Measurements from ENCODE around the gene PITX2.

PITX2 gene

DNA sequence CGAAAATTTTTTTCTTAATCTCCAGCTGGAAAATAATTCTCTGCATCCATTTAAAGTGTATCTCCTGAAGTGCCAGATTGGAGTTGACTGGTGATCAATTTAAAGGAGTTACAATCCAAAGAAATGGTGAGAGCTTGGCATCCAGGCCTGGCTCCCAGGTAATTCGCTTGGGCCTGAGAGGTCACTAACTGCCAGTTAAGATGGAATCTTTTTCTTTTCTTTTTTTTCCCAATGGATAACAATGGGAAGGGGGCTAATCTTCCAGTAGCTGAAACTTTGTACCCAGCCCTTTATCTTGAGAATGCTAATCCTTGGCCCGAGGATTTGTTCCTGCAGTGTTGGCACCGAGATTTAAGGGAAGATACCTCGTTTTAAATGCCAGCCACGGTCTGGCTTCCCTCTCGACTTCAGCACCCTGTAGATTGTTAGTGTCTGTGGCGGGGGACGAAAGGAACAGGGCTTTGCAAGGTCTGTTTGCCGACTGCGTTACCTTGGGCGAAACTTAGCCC is 13.3 kb upstream of the PITX2 start:
- no peak for DNase-seq (ENCODE audit: low read depth)

DNA sequence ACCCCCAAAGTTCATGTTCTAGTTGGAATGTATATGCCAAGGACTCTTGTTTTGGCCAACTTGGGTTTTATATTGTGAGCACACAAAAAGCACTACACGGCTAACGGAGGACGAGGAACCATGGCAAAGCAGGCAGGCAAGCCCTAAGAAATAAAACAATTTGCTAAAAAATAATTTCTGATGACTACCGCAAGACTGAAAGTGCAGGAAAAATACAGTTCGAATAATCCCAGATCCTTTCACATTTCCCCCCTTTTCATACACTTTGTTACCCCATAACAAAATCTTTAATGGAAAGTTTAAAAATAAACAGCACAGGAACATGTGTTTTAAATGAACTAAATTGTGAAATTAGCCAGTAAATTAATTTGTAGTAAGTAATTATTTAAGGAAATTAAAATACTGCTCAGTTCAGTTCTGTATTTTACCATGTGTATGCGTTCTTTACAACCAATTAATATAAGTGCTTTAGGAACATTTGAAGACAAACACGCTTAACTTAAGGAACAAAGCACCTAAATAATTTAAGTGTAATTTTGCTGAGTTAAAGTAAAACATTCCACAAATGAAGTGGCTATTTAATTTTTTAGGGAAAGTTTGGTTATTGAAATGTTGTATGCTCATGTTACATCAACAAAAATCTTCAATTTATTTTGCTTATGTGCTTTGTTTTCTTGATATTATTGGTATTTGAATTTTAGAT is 12.4 kb upstream of the PITX2 start:
- no peak for DNase-seq (ENCODE audit: low read depth)

DNA sequence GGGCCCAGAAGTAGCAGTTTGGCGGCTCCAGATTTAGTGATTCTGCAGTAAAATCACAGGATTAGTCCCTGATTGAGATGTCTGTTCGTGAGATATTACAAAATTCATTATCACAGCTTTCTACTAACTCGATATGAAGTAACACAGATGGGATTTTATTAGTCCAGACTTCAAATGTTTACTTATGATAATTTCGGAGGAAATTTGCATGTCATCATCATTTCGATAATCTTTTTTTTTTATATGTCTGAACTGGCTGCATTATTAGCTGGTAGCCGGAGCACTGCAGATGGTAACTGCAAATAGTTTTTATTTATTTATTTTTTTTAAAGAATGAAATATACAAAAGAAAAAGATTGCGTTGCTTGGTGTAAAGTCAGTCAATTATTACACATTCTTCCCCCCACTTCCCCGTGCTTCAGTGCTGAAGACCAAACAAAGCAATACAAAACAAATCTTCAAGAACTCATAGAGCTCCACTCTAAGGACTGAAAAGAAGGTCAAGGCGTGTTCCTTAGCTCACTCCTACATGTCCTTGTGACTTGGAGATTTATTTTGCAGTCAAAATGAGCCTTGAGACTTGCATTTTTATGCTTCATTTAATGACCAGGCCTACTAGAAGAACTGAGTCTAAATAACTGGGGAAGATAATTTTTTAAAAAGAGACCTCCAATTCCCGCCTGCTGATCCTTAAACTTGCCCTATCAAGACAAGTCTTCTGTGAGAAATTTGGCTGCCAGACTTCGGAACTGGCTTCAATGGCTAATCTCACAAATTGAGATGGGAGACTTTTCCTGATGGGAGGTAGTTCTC is 11.7 kb upstream of the PITX2 start:
- DNase-seq (ENCODE audit: low read depth): no peak

DNA sequence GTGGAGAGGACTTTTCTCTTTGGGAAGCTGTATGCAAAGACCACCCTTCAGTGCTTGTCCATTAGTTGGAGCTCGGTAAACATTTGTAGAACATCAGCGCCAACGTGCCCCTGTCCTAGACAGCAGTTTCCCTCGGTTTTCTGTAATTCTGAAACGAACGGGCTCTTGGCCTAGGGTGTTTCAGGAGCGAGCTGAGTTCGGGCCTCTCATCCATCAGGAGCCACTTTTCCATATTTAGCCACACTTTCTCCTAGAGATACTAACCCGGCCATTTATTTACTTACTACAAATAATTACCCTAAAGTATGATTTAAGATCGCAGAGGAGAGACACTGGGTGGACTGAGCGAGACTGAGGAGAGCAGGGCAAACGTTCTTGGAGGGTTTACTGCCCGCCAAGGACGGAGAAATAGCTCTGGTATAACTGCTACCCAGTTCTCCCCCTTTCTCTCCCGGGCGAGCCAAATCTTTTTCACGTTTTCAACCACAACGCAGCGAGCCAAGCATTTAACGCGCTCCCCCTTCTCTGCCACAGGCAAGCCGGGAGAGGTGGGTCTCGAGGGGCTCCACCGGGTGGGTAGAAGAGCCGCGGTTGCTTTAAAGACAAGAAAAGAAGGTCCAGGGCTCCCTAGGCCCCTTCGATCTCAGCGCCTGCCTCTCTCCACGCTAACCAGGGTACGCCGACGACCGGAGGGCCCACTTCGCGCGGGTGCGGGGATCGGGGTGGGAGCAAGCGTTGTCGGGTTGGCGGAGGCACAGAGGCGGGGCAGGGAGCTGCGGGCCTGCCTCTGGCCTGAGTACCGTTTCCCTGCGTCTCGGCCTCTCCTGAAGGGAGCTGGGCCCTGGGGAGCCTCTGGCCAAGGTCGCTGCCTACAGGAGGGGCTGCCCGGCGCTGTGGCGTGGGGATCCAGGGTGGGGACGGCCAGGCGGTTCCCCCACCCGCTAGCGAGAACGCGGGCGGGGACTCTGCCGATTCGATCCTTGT is 10.8 kb upstream of the PITX2 start:
- DNase-seq (ENCODE audit: low read depth): no peak

DNA sequence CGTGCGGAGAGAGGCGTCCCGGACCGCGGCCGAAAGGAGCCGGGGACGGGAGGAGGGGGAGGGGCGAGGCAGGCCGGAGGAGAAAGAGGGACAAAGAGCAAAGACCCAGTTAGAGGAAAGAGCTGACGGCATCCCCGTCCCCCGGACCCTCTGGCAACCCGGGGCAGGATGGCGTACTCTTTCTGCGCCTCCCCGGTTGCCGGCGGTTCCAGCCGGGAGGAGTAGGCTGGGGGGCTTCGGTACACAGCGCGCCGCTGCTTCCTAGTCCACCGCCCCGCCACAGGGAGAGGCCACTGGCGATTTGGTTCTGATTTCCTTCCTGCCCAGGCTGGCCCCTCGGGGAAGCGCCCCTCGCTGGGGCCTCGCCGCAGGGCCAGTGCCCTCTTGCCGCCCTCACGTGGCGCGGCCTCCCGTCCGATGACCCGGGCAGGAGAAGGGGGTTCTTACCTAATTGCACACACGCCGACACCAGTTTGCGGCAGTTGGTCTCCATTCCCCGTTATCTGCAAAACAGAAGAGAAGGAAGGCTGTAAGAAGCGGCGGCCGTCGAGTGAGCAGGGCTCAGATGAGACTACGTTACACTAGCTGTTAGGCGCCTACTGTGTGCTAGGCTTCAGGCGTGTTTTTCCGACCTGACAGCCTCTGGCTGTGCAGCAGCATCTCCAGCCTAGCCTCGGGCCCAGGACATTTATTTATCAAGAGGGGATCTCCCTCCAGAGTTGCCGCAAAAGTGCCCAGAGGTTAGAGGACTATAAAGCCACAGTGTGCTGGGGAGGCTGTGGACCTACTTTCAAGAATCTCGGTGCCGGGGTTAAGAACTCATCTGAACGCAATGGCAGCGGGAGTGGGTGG is 9.9 kb upstream of the PITX2 start:
- DNase-seq (ENCODE audit: low read depth): no peak

DNA sequence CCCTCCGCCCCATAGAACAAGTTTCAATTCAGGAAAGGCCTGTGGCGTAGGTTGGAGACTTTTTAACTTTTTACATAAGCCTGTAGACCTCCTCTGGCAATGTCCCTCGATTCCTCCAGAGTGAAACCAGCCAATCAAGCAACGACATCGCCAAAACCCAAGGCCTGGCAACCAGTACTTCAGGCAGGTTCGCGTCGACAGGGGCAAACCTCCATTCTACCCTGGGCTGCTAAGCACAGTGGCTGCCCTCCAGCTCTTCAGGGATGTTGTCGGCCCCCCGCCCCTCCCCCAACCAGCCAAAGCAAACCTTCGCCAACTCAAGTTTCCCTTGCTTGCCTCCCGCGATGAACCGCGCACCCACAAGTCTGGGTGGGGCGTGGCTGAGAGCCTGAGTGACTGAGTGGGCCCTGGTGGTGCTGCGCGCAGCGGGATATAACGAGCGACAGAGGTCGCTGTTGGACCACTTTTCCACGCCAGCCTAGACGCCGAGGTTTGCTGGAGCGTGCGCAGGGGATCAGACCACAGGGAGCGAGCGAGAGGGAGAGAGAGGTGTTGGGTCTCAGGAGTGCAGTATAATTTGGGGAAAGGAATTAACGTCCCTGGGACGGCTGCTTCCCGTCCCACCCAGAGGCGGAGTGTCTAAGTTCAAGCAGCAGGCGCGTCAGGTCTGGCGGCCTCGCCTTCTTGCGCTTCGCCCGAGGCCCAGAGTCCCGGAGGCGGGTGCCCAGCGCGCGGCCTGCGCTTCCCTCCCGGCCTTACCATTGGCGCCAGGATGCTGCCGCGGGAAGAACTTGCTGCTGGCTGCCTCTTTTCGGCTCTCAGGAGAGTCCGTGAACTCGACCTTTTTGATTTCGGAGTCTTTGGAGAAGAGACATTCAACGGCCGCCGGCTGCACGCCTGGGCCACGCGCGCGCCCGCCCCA is 9.0 kb upstream of the PITX2 start:
- DNase-seq (ENCODE audit: low read depth): no peak

DNA sequence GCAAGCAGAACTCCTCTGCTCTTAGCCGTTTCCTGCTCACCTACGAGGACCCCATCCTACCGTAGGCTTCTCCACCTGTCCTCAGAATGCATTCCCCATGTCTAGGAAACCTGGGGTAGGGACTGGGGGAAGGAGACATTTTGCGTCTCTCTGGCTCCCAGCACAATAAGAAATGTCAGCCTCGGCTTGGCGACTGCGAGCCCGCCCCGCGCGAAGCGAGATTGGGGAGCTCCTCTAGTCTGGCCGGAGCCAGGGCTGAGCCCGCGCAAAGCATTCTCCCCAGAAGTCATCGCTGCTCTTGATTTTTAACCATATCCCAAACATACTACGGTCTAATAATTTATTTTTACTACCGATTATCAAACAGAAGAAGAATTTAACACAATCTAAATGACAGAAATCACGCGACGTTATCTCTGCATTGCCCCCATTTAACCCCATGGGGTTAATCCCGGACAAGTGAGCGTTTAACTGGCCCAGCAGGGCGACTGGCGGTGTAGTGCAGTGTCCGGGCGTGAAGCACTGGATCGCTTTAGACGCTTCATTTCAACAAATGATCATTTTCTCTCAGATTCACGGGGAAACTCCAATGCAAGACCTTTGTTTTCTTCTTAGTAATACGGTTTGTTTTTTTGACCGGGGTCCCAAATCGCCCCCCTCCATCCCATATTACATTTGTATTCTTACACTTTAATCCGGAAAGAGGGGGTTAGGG is 8.0 kb upstream of the PITX2 start:
- DNase-seq (ENCODE audit: low read depth): no peak

DNA sequence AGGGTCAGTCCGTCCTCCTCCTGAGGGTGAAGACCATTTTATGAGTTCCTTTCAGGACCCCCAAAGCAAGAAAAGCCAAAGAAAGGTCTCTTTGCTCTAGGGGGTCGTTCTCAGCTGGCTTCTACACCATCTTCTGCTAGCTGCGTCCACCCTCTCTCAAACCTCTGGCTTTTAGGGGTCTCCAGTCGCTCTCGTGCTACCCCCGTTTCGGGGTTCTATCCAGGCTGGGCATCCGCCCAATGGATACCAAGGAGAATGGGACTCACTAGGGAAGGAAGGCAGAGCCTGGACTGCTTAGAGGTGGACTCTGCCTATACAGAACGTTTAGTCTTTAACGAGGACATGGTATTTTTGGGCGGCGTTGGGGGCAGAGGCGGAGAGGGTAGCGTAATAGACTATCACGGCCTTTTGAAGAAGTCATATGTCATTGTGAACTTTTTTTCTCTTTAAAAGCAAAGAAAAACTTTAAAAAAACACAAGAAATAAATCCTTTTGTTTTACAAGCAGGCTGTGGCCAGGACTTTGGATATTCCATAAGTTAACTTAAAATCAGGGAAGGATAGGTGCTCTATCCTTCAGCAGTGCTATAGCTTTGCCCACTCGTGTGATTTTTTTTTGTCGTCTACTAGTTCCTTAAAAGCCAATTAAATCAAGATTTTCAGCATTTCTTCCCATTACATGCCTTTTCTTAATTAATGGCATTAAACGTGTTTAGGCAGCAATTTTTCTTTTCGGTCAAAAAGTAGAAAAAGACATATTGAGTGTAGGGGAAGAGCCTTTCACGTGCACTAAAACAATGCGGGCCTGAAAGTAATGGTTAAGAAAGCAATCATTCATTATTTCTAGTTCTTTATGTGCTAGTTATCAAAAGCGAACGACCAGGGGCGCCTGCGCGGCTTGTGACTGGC is 7.2 kb upstream of the PITX2 start:
- no peak for DNase-seq (ENCODE audit: low read depth)

DNA sequence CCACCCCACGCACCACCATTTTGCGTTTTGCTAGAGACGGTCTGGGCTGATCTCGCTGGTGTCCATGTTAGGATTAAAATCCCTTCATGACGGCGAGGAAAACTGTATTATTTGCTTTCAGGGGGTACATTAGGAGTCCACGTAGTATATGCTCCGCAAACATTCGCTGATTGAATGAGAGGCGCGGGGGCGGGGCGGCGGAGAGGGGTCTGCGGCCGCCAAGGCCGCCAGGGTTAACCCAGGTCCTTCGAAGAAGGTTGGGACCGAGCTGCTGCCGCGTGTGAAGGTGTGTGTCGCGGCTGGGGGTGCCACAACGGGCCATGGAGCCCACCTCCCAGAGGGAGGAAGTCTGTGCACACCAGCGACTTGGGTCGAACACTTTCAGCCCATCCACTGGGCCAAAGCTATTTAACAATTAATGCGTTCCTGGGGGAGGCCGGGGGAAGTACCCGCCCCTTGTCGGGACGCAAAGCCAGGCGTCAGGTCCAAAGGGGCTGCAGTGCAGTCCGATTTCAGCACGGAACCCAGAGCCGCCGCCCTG is 6.4 kb upstream of the PITX2 start:
- no peak for DNase-seq (ENCODE audit: low read depth)

DNA sequence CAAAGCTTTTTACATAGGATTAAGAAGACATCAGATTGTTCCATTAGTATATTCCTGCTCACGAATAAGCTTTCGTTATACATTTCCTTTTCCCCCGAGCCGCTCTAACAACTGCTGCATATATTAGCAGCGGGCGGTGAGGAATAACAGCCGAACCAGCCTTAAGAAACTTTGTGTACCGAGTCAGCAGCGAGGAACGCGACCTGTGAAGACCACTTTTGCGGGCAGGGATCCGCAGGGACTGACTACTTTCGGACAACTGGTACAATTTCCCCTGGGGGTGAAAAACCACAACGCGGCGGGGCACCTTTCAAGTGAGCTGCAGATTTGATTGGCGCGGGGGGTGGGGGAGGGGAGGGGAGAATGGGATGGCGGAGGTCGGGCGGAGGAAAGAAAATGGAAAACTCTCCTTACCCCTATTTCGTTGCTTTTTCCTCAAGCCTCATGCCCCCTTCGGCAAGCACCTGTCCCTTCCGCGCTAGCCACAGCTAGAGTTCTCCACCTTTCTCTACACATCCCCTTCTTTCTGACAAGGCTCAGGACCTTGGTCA is 5.9 kb upstream of the PITX2 start:
- no peak for DNase-seq (ENCODE audit: low read depth)

DNA sequence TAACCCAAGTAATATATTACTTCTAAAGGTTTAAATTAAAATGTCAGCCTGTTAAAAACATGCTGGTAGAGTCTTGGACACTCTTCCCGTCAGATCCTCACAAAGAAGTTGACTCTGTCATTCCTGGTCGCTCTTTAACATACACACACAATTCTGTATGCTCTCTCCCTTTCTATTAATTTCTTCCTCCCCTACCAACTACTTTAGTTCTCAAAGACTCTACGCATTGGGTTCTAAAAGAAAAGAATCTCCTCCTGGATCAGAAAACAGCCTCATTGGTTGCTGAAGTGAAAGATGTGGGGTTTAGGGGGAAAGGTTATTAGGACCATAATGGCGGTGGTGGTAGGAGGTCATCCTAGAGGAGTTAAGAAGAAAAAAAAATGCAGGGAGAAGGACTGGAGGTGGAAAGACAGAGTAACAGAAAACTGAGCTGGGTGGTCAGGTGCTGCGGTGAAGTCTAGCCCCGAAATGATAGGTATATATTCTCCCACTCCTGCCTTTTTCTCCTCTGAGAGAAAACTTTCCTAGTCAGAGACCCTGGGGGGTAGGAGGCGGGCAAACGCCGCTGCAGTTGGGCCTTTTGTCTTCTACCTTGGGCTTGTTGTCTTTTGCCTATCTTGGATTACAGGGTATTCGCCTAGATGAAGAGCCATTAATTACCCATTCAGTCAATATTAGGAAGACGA is 5.2 kb upstream of the PITX2 start:
- DNase-seq (ENCODE audit: low read depth): no peak

DNA sequence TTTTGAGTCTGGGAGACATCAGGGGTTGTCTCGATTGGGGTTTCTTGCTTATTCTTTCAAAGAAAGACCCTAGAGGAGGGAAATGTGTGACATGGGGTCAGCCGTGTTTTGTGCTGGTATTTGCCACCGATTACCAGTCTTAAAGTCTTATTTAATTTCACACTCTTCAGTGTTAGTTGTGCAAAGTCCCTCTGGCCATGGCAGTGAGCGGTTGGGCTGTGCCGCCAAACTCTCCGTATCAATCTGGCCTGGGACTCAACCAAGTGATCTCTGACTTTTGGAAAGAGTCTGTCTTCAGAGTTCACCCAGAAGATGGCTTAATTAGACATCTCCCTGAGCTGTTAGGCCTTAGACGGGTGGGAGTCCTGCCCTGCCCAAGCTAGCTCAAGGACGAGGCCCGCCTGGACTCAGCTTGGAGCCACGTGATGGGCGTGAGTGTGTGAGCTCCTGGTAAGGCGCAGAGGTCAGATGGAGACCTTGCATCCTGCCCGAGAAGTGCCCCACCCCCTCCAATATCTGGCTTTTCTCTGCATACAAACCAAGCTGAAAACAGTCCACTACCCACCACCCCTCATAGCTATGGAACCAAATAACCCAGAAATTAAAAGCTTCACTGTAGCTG is 3.8 kb upstream of the PITX2 start:
- no peak for DNase-seq (ENCODE audit: low read depth)

DNA sequence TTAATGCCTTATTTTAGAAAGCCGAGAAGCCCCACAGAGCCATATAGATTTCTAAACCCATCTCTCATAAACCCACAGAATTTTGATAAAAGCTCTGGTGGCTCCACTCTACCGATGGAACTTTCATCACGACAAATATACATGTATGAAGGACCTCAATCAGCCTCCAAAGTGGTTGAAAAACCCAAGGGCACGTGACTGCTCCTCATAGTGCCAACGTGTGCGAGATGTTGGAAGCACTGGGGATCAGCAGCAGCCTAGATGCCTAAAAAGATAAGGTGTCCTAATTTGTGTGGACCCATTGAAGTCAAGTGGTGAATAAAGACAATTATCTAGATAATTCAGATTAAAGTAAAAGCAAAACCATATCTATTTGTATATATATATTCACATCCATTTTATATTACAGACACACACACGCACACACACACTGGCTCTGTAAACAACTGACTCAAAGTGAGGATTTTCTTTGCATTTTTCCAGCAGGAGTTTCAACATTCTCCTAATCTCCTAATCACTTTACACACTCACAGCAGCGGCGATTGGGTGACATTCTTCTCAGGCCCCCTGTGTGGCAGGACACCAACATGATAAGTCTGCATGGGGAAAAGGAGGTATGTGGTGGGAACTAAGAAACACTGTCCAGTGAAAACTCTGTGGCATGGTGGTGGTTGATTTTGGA is 2.8 kb upstream of the PITX2 start:
- DNase-seq (ENCODE audit: low read depth): no peak

DNA sequence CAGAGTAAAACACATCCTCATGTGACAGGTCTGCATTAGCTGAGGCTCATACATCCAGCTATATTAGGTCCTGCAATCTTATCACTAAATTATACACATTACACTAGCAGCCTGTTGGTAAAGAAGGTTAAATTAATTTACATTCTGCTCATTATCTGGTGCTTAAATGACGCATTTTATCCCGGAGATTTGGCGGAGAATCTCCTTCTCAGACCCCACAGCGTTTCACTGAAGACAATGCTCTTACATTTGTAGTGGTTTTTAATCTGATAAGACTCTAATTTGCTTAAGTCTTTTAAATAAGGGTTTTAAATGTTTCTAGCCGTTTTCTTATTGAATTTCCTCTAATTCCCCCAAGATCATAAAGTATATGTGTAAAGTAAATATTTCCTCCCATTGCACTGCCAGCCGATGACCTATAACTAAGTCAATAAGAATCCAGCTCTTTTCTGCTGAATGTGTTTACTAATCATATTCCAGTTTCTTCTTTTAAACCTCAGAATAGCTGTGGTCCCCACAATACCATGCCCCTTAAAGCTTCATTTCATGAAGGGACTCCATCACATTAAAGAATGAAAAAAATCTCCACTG is 2.1 kb upstream of the PITX2 start:
- no peak for DNase-seq (ENCODE audit: low read depth)

DNA sequence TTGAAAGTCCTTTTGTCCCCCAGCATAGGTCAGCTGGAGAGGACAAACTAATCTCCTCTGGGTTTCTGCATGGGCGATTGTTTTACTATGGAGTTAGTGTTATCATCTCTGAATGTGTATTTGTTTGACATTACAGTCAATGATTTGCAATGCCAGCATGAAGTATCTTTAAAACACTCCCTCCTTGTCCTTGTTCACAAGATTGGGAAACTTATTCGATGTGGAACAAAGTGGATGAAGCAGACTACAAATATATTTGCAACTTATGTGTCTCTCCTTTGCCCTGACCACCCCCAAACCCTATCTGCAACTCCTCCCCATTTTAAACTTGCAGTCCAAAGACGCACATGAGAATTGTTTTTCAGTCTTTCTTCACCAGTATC is 1.5 kb upstream of the PITX2 start:
- no peak for DNase-seq (ENCODE audit: low read depth)

All from stimulated activated CD8-positive, alpha-beta memory T cell treated with anti-CD3 and anti-CD28 coated beads, Interleukin-15, amount 100 ng/mL, for 1 hour (primary cell).